IMR-90 (cell line): Measurements from ENCODE around the gene PDE4C. TPM values are rescaled to one million over a fixed set of nuclear protein-coding genes. Genes with fewer than 3 reads are reported as not detected.

Experiments
- ATAC-seq: fragments of 200-7000 bp; cut with Tn5 transposase; 2 replicates; pipeline ENCODE4 v1.9.1; 2020; ENCODE audit warnings: low read depth, mild to moderate bottlenecking, moderate library complexity
- BruUV-seq: library from RNA; stranded (reverse); fragments of 400-500 nt; replicated peaks from 2 replicates; lab custom pipeline; 2021; lab: Mats Ljungman, UMichigan
- CTCF ChIA-PET: fragments of 300-600 bp; formaldehyde crosslinking; extraction: SDS; loops from one replicate; lab custom pipeline; 2021; ENCODE audit warnings: antibody characterized with exemption; lab: Yijun Ruan, JAX
- POLR2A ChIA-PET: fragments of 300-600 bp; sonication (Branson Sonifier 250); formaldehyde crosslinking; loops from one replicate; lab custom pipeline; 2022; ENCODE audit warnings: antibody characterized with exemption; ENCODE audit not compliant: unreplicated experiment; lab: Charles Lee
- DNase-seq: peaks from one replicate; pipeline ENCODE4 v3.0.0; 2013
- H2AFZ ChIP-seq: replicated peaks from 2 replicates; pipeline ENCODE3; 2013; ENCODE audit warnings: low read length, mild to moderate bottlenecking; ENCODE audit not compliant: poor library complexity
- H2AK5ac ChIP-seq: 2 replicates; pipeline ENCODE4 v1.6.1; 2013; ENCODE audit warnings: low read depth, low read length, inconsistent platforms
- H2AK9ac ChIP-seq: replicated peaks from 2 replicates; pipeline ENCODE3; 2013; ENCODE audit warnings: mild to moderate bottlenecking, low read depth, low read length, moderate library complexity; ENCODE audit not compliant: poor library complexity
- H2BK120ac ChIP-seq: 2 replicates; pipeline ENCODE4 v1.6.1; 2013; ENCODE audit warnings: low read depth, low read length, inconsistent platforms
- H2BK15ac ChIP-seq: 3 replicates; pipeline ENCODE4 v1.6.1; 2013; ENCODE audit warnings: low read depth, low read length, inconsistent platforms
- H2BK20ac ChIP-seq: 2 replicates; pipeline ENCODE4 v1.6.1; 2013; ENCODE audit warnings: low read depth, mild to moderate bottlenecking, inconsistent platforms, low read length, moderate library complexity
- H2BK5ac ChIP-seq: 2 replicates; pipeline ENCODE4 v1.6.1; 2013; ENCODE audit warnings: mild to moderate bottlenecking, low read depth, low read length, inconsistent platforms; ENCODE audit not compliant: poor library complexity, severe bottlenecking
- H3K14ac ChIP-seq: replicated peaks from 2 replicates; pipeline ENCODE4 v1.6.1; 2013; ENCODE audit warnings: low read depth, low read length, inconsistent platforms
- H3K18ac ChIP-seq: 2 replicates; pipeline ENCODE4 v1.6.1; 2013; ENCODE audit warnings: low read depth, low read length, control low read depth
- H3K23ac ChIP-seq: 2 replicates; pipeline ENCODE4 v1.6.1; 2013; ENCODE audit warnings: low read depth, low read length, inconsistent platforms
- H3K27ac ChIP-seq: 2 replicates; pipeline ENCODE4 v1.5.1; 2013; ENCODE audit warnings: mild to moderate bottlenecking, control low read depth, low read length; ENCODE audit not compliant: insufficient read depth
- H3K27me3 ChIP-seq: 2 replicates; pipeline ENCODE4 v1.6.1; 2013; ENCODE audit warnings: low read length; ENCODE audit not compliant: control insufficient read depth, insufficient read depth
- H3K36me3 ChIP-seq: 2 replicates; pipeline ENCODE4 v1.6.1; 2013; ENCODE audit warnings: low read length, mixed read lengths; ENCODE audit not compliant: control insufficient read depth, insufficient read depth
- H3K4ac ChIP-seq: 2 replicates; pipeline ENCODE4 v1.6.1; 2013; ENCODE audit warnings: low read depth, low read length, inconsistent platforms
- H3K4me1 ChIP-seq: 2 replicates; pipeline ENCODE4 v1.6.1; 2013; ENCODE audit warnings: low read length, mixed read lengths; ENCODE audit not compliant: control insufficient read depth, insufficient read depth
- H3K4me2 ChIP-seq: 2 replicates; pipeline ENCODE4 v1.6.1; 2013; ENCODE audit warnings: low read depth, mild to moderate bottlenecking, control low read depth, low read length, moderate library complexity
- H3K4me3 ChIP-seq: 2 replicates; pipeline ENCODE4 v1.5.1; 2013; ENCODE audit warnings: low read depth, mild to moderate bottlenecking, control low read depth, low read length, moderate library complexity; ENCODE audit not compliant: insufficient read depth
- H3K56ac ChIP-seq: 2 replicates; pipeline ENCODE4 v1.6.1; 2013; ENCODE audit warnings: low read length, inconsistent platforms; ENCODE audit not compliant: insufficient read depth; ENCODE audit errors: extremely low read depth
- H3K79me1 ChIP-seq, 2 experiments: 2 replicates each; pipeline ENCODE4 v1.6.1; 2013; ENCODE audit warnings: low read length in 2 of 2, inconsistent platforms in 1 of 2, low read depth in 1 of 2
- H3K9ac ChIP-seq: 2 replicates; pipeline ENCODE4 v1.6.1; 2013; ENCODE audit warnings: low read depth, low read length, control low read depth
- H3K9me1 ChIP-seq: 2 replicates; pipeline ENCODE4 v1.6.1; 2013; ENCODE audit warnings: low read length, inconsistent platforms; ENCODE audit not compliant: insufficient read depth
- H3K9me3 ChIP-seq: 2 replicates; pipeline ENCODE4 v1.6.1; 2013; ENCODE audit warnings: low read length; ENCODE audit not compliant: control insufficient read depth, insufficient read depth
- H4K20me1 ChIP-seq: 2 replicates; pipeline ENCODE4 v1.6.1; 2013; ENCODE audit warnings: low read length, inconsistent platforms; ENCODE audit not compliant: insufficient read depth
- H4K5ac ChIP-seq: 2 replicates; pipeline ENCODE4 v1.6.1; 2013; ENCODE audit warnings: mild to moderate bottlenecking, low read depth, low read length, control low read depth
- H4K8ac ChIP-seq, 2 experiments: 2 replicates each; pipeline ENCODE4 v1.6.1; 2013; ENCODE audit warnings: low read depth in 2 of 2, low read length in 2 of 2, control low read depth in 1 of 2, inconsistent platforms in 1 of 2
- H4K91ac ChIP-seq: 2 replicates; pipeline ENCODE4 v1.6.1; 2013; ENCODE audit warnings: low read depth, low read length, inconsistent platforms; ENCODE audit not compliant: insufficient read depth
- BHLHE40 ChIP-seq: fragments of 150-350 bp; IDR thresholded peaks from 2 replicates; pipeline ENCODE4 v1.6.1; 2016; ENCODE audit warnings: mild to moderate bottlenecking, low read depth, low read length
- CEBPB ChIP-seq: IDR thresholded peaks from 2 replicates; pipeline ENCODE4 v1.6.1; 2012; ENCODE audit warnings: low read depth, low read length, improper control_type of control experiment
- CHD1 ChIP-seq: IDR thresholded peaks from 2 replicates; pipeline ENCODE4 v1.6.1; 2012; ENCODE audit warnings: low read depth, low read length, improper control_type of control experiment
- CTCF ChIP-seq: conservative IDR thresholded peaks from 2 replicates; pipeline ENCODE4 v1.5.1; 2012; ENCODE audit warnings: mild to moderate bottlenecking, low read depth, low read length, improper control_type of control experiment
- MAFK ChIP-seq: IDR thresholded peaks from 2 replicates; pipeline ENCODE4 v1.6.1; 2012; ENCODE audit warnings: low read depth, low read length, improper control_type of control experiment
- MAZ ChIP-seq: IDR thresholded peaks from 2 replicates; pipeline ENCODE4 v1.6.1; 2012; ENCODE audit warnings: low read depth, mild to moderate bottlenecking, low read length, improper control_type of control experiment, moderate library complexity, borderline replicate concordance
- NFE2L2 ChIP-seq: fragments of 150-350 bp; IDR thresholded peaks from 2 replicates; pipeline ENCODE4 v1.6.1; 2016; ENCODE audit warnings: low read depth, mild to moderate bottlenecking, low read length
- POLR2A ChIP-seq: IDR thresholded peaks from 2 replicates; pipeline ENCODE4 v1.6.1; 2012; ENCODE audit warnings: mild to moderate bottlenecking, low read depth, low read length
- RAD21 ChIP-seq: IDR thresholded peaks from 2 replicates; pipeline ENCODE4 v1.6.1; 2012; ENCODE audit warnings: low read length, improper control_type of control experiment
- RFX5 ChIP-seq: IDR thresholded peaks from 2 replicates; pipeline ENCODE4 v1.8.0; 2012; ENCODE audit warnings: low read depth, mild to moderate bottlenecking, low read length, moderate library complexity
- WGBS, 2 experiments: methylation state at CpG; one replicate each; pipeline versions ENCODE4 v1.1.5 to v1.1.7; 2013; ENCODE audit warnings: missing lambda C conversion rate in 2 of 2; ENCODE audit not compliant: insufficient read length in 1 of 2; ENCODE audit errors: extremely low coverage in 2 of 2; 5-methylcytosine and 5-hydroxymethylcytosine counted together
- dilution Hi-C: fragments of 300-500 bp; cut with HindIII; formaldehyde crosslinking; loops from one replicate; pipeline ENCODE4 v1.14.3; 2018; ENCODE audit warnings: low sequenced_read_pairs; ENCODE audit not compliant: unreplicated experiment
- in situ Hi-C: fragments of 300-500 bp; cut with MboI; formaldehyde crosslinking; loops from 3 replicates; pipeline ENCODE4 v1.14.3; 2019; ENCODE audit warnings: low sequenced_read_pairs, inconsistent platforms, mixed read lengths
- intact Hi-C: fragments of 100-400 bp; cut with micrococcal nuclease; formaldehyde crosslinking; loops from 2 replicates; pipeline ENCODE4 v1.10.0; 2022
- polyA plus RNA-seq, 3 experiments: library from polyadenylated mRNA; depleted of rRNA; stranded (reverse); fragments of >200 nt; gene quantifications; 2 replicates each; pipeline ENCODE4 v1.2.3, GENCODE V29; 2012; ENCODE audit warnings: low replicate concordance in 1 of 3
- total RNA-seq: library from RNA; depleted of rRNA; stranded (reverse); fragments of >200 nt; gene quantifications from 2 replicates; pipeline ENCODE4 v1.2.3, GENCODE V29; 2012
- TF ChIP-seq, protein P1 (sequence below): fragments of 150-350 bp; IDR thresholded peaks from 2 replicates; pipeline ENCODE4 v1.6.1; 2016; ENCODE audit warnings: low read depth, mild to moderate bottlenecking, low read length, moderate library complexity, borderline replicate concordance

PDE4C gene
- total and polyA plus RNA-seq, 2 of the 4 experiments (the other 2 are of a cell fraction), result 0.18 to 0.24 TPM

- ChIA-PET POLR2A (no interaction called here), CTCF (no interaction called here)
- H3K23ac ChIP-seq, result peak overlapping the region; percentile 90; the same call in 1 of the 2 replicates
- H3K36me3 ChIP-seq, result peaks cover 12% of the 10 kb centered on the region
- H4K91ac ChIP-seq, result peak overlapping the region; percentile 27; the same call in 1 of the 2 replicates
- peak overlapping the region; percentile 94 for H2AFZ ChIP-seq
- H3K56ac ChIP-seq, result no peak overlapping the region
- 0 out of 2 replicates have a peak overlapping the region, but pooled peaks have one; percentile 48 for H3K4ac ChIP-seq
- peaks cover 11% of the 10 kb centered on the region; the same call in 1 of the 2 replicates for H4K20me1 ChIP-seq
- in situ Hi-C loops, result no loop called here
- intact Hi-C loops, result loop anchor here (5.0 to 10.0 kb wide), 2 partner anchors 119 to 211 kb away; partner anchors contain the start of genes LSM4 and SSBP4
- peak overlapping the region; percentile 62 for H3K9ac ChIP-seq
- no peak overlapping the region for H2BK15ac ChIP-seq
- H3K9me1 ChIP-seq, result peaks cover 11% of the 10 kb centered on the region; the same call in 1 of the 2 replicates
- H3K18ac ChIP-seq, result no peak overlapping the region
- H3K4me3 ChIP-seq, result peak overlapping the region; percentile 75
- peaks cover 14% of the 10 kb centered on the region for H3K4me1 ChIP-seq
- DNase-seq (no peak), ATAC-seq (no peak)
- peak overlapping the region; percentile 98 for H3K4me2 ChIP-seq
- 0 out of 2 replicates have a peak overlapping the region, but pooled peaks have one; percentile 71 for H3K14ac ChIP-seq
- no peaks in the 10 kb centered on the region for H3K27me3 ChIP-seq
- no peaks in the 10 kb centered on the region for H3K9me3 ChIP-seq
- H4K5ac ChIP-seq, result no peak overlapping the region
- H2BK5ac ChIP-seq, result peak overlapping the region; percentile 4
- H2AK5ac ChIP-seq, result peak overlapping the region; percentile 43
- no TSS peak for BruUV-seq
- peak overlapping the region in 1 of 2 experiments; percentile 19; a peak in 1 of 4 replicates for H4K8ac ChIP-seq
- peak overlapping the region; percentile 88 for H2AK9ac ChIP-seq
- no peak overlapping the region for H2BK120ac ChIP-seq
- H2BK20ac ChIP-seq, result no peak overlapping the region
- dilution Hi-C loops, result no loop called here
- TF ChIP-seq POLR2A (no peak), NFE2L2 (no peak), RFX5 (no peak), RAD21 (no peak), CTCF (no peak), CHD1 (no peak), MAFK (no peak), BHLHE40 (no peak), MAZ (no peak), CEBPB (no peak)
- TF ChIP-seq, protein P1, sequence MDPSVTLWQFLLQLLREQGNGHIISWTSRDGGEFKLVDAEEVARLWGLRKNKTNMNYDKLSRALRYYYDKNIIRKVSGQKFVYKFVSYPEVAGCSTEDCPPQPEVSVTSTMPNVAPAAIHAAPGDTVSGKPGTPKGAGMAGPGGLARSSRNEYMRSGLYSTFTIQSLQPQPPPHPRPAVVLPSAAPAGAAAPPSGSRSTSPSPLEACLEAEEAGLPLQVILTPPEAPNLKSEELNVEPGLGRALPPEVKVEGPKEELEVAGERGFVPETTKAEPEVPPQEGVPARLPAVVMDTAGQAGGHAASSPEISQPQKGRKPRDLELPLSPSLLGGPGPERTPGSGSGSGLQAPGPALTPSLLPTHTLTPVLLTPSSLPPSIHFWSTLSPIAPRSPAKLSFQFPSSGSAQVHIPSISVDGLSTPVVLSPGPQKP, result no peak
- WGBS, 2 experiments, result 0% methylated on average over 16 of the region's 38 CpGs; no CpG with 5 or more reads in 1 of the 2 experiments
- peaks cover 4 to 45% of the 10 kb centered on the region in 2 experiments for H3K79me1 ChIP-seq
- H3K27ac ChIP-seq, result peak overlapping the region; percentile 53
These were observed 22.8 kb downstream of the PDE4C start for GRCh38 chr19:18203408-18203862.
